Stimulated activated CD4-positive, alpha-beta T cell treated with anti-CD3 and anti-CD28 coated beads, TNF-alpha, amount 100 ng/mL, for 1 hour (primary cell): ENCODE results near the gene SNORC.
"Not testable (repeated sequence)": the region's sequence is repeated elsewhere in the genome, so short reads cannot be mapped to it uniquely, and the experiment has no call there.

Source experiments
- DNase-seq, 3 donors: peaks; one replicate each; pipeline ENCODE4 v3.0.0-alpha.2; 2020; ENCODE audit warnings: low read depth in 3 of 3, low spot score in 1 of 3

The SNORC gene

GRCh38 chr2:232870018-232870765 is at the start of gene SNORC:
TSS of gene SNORC (plus strand) at chr2:232870264. CDS start at chr2:232870342, 78 bp downstream.
- no peak for DNase-seq

- DNase-seq = no peak
Measured at GRCh38 chr2:232829988-232830387, 40.1 kb upstream of the SNORC start.

- no peak for DNase-seq
Measured at GRCh38 chr2:232831496-232831895, 38.6 kb upstream of the SNORC start.

GRCh38 chr2:232833830-232834229 is 36.2 kb upstream of the SNORC start:
- no peak for DNase-seq

- DNase-seq = no peak
Measured at GRCh38 chr2:232835687-232836208, 34.3 kb upstream of the SNORC start.

- no peak for DNase-seq
Measured at GRCh38 chr2:232836934-232837333, 33.1 kb upstream of the SNORC start.

- peak; percentile 3 to 35 (median 19) for DNase-seq
Measured at GRCh38 chr2:232838406-232838874, 31.6 kb upstream of the SNORC start.

GRCh38 chr2:232839411-232840079 is 30.5 kb upstream of the SNORC start:
- DNase-seq = no peak

GRCh38 chr2:232842689-232843088 is 27.4 kb upstream of the SNORC start:
- no peak for DNase-seq

GRCh38 chr2:232843834-232844233 is 26.2 kb upstream of the SNORC start:
- DNase-seq = no peak

- DNase-seq = no peak
Measured at GRCh38 chr2:232846055-232846454, 24.0 kb upstream of the SNORC start.

GRCh38 chr2:232850039-232850438 is 20.0 kb upstream of the SNORC start:
- no peak for DNase-seq

- DNase-seq = not testable (repeated sequence)
Measured at GRCh38 chr2:232852081-232852480, 18.0 kb upstream of the SNORC start.

GRCh38 chr2:232852676-232853075 is 17.4 kb upstream of the SNORC start:
- DNase-seq = no peak

GRCh38 chr2:232854082-232854481 is 16.0 kb upstream of the SNORC start:
- no peak for DNase-seq

GRCh38 chr2:232857158-232857563 is 12.9 kb upstream of the SNORC start:
- DNase-seq = no peak

- no peak for DNase-seq
Measured at GRCh38 chr2:232859385-232859916, 10.6 kb upstream of the SNORC start.

- no peak for DNase-seq
Measured at GRCh38 chr2:232860593-232861241, 9.3 kb upstream of the SNORC start.

GRCh38 chr2:232861353-232861752 is 8.7 kb upstream of the SNORC start:
- DNase-seq = no peak

- no peak for DNase-seq
Measured at GRCh38 chr2:232863996-232864395, 6.1 kb upstream of the SNORC start.

- DNase-seq = no peak
Measured at GRCh38 chr2:232865165-232865564, 4.9 kb upstream of the SNORC start.
